Liver (tissue), 9 donors: ENCODE measurements around the gene PLPP4. TPM values are rescaled to one million over a fixed set of nuclear protein-coding genes. Genes with fewer than 3 reads are reported as not detected.

ENCODE experiments used
- DNase-seq: peaks from one replicate; pipeline ENCODE4 v3.0.0-alpha.2; 2017; ENCODE audit warnings: low spot score
- H3K27ac ChIP-seq, 2 donors: one replicate each; pipeline ENCODE4 v1.7.0; 2013; ENCODE audit warnings: inconsistent platforms in 2 of 2, low read length in 2 of 2, control low read depth in 1 of 2, low read depth in 1 of 2, mild to moderate bottlenecking in 1 of 2
- H3K27me3 ChIP-seq, 4 donors: one replicate each; pipeline versions ENCODE4 v1.6.1 to v1.7.0; 2013; ENCODE audit warnings: low read length in 3 of 4, inconsistent platforms in 1 of 4, mild to moderate bottlenecking in 1 of 4, moderate library complexity in 1 of 4; ENCODE audit not compliant: control insufficient read depth in 4 of 4, insufficient read depth in 4 of 4
- H3K36me3 ChIP-seq, 4 donors: one replicate each; pipeline versions ENCODE4 v1.6.1 to v1.7.0; 2013; ENCODE audit warnings: low read length in 3 of 4, mild to moderate bottlenecking in 3 of 4, low read depth in 1 of 4, moderate library complexity in 1 of 4; ENCODE audit not compliant: control insufficient read depth in 4 of 4, insufficient read depth in 3 of 4
- H3K4me1 ChIP-seq, 4 donors: one replicate each; pipeline versions ENCODE4 v1.6.1 to v1.7.0; 2013; ENCODE audit warnings: low read length in 3 of 4, mild to moderate bottlenecking in 3 of 4, moderate library complexity in 1 of 4; ENCODE audit not compliant: control insufficient read depth in 4 of 4, insufficient read depth in 4 of 4
- H3K4me3 ChIP-seq, 3 donors: one replicate each; pipeline versions ENCODE4 v1.6.1 to v1.7.0; 2013; ENCODE audit warnings: low read length in 3 of 3, control low read depth in 1 of 3, low read depth in 1 of 3, mild to moderate bottlenecking in 1 of 3
- H3K9ac ChIP-seq, 2 donors: one replicate each; pipeline ENCODE4 v1.7.0; 2013; ENCODE audit warnings: low read length in 2 of 2, mild to moderate bottlenecking in 2 of 2, moderate library complexity in 2 of 2, control low read depth in 1 of 2, low read depth in 1 of 2
- H3K9me3 ChIP-seq, 4 donors: one replicate each; pipeline versions ENCODE4 v1.6.1 to v1.7.0; 2013; ENCODE audit warnings: low read length in 3 of 4; ENCODE audit not compliant: control insufficient read depth in 4 of 4
- EGR1 ChIP-seq, 2 donors: IDR thresholded peaks; 2 replicates each; pipeline ENCODE4 v1.6.1; 2016 to 2018; ENCODE audit warnings: antibody characterized with exemption in 2 of 2, low read depth in 2 of 2
- FOXA2 ChIP-seq: IDR thresholded peaks from 2 replicates; pipeline ENCODE4 v1.6.1; 2016; ENCODE audit warnings: antibody characterized with exemption
- GABPA ChIP-seq, 2 donors: IDR thresholded peaks in 1 of 2; conservative IDR thresholded peaks in 1 of 2; 2 replicates each; pipeline ENCODE4 v1.6.1; 2016; ENCODE audit warnings: antibody characterized with exemption in 2 of 2, mild to moderate bottlenecking in 1 of 2, moderate library complexity in 1 of 2
- HNF4A ChIP-seq, 2 donors: conservative IDR thresholded peaks; 2 replicates each; pipeline ENCODE4 v1.6.1; 2016; ENCODE audit warnings: antibody characterized with exemption in 2 of 2, mild to moderate bottlenecking in 2 of 2
- HNF4G ChIP-seq: IDR thresholded peaks from 2 replicates; pipeline ENCODE4 v1.6.1; 2016; ENCODE audit warnings: antibody characterized with exemption
- JUND ChIP-seq, 2 donors: IDR thresholded peaks; 2 replicates each; pipeline ENCODE4 v1.6.1; 2016; ENCODE audit warnings: antibody characterized with exemption in 2 of 2
- NR2F2 ChIP-seq: IDR thresholded peaks from 2 replicates; pipeline ENCODE4 v1.6.1; 2016; ENCODE audit warnings: antibody characterized with exemption
- RAD21 ChIP-seq, 2 donors: IDR thresholded peaks; 2 replicates each; pipeline ENCODE4 v1.6.1; 2016; ENCODE audit warnings: antibody characterized with exemption in 2 of 2, mild to moderate bottlenecking in 2 of 2
- RXRA ChIP-seq, 2 donors: IDR thresholded peaks; 2 replicates each; pipeline ENCODE4 v1.6.1; 2017 to 2018; ENCODE audit warnings: antibody characterized with exemption in 2 of 2, mild to moderate bottlenecking in 1 of 2
- SP1 ChIP-seq: IDR thresholded peaks from 2 replicates; pipeline ENCODE4 v1.6.1; 2018; ENCODE audit warnings: antibody characterized with exemption, mild to moderate bottlenecking
- TAF1 ChIP-seq: conservative IDR thresholded peaks from 2 replicates; pipeline ENCODE4 v1.6.1; 2016; ENCODE audit warnings: antibody characterized with exemption, mild to moderate bottlenecking
- YY1 ChIP-seq: IDR thresholded peaks from 2 replicates; pipeline ENCODE4 v1.6.1; 2016; ENCODE audit warnings: antibody characterized with exemption, mild to moderate bottlenecking
- WGBS: extraction: QIAGEN DNeasy Blood & Tissue Kit; methylation state at CpG from one replicate; pipeline ENCODE4 v1.1.7; 2013; 5-methylcytosine and 5-hydroxymethylcytosine counted together
- polyA plus RNA-seq, 2 donors: library from polyadenylated mRNA; stranded (reverse) in 1 of 2; unstranded in 1 of 2; fragments of 200-250 nt in 1 of 2; fragments of >200 nt in 1 of 2; fragmentation: Nextera tagmentation in 1 of 2; extraction: Ambion mirVana in 1 of 2; gene quantifications; one replicate each; pipeline versions ENCODE4 v1.2.1 to v1.2.3, GENCODE V29; 2013 to 2015
- total RNA-seq, 2 donors: library from RNA; depleted of rRNA; stranded (reverse); fragments of >200 nt; gene quantifications; one replicate each; pipeline ENCODE4 v1.2.3, GENCODE V29; 2014
- TF ChIP-seq, protein P1 (sequence below): IDR thresholded peaks from 2 replicates; pipeline ENCODE4 v1.6.1; 2016; ENCODE audit warnings: antibody characterized with exemption
- TF ChIP-seq, protein P2 (sequence below): IDR thresholded peaks from 2 replicates; pipeline ENCODE4 v1.6.1; 2016; ENCODE audit warnings: antibody characterized with exemption
- TF ChIP-seq, protein P3 (sequence below): IDR thresholded peaks from 2 replicates; pipeline ENCODE4 v1.6.1; 2016; ENCODE audit warnings: antibody characterized with exemption, mild to moderate bottlenecking
- TF ChIP-seq, protein P4 (sequence below): IDR thresholded peaks from 2 replicates; pipeline ENCODE4 v1.6.1; 2016; ENCODE audit warnings: antibody characterized with exemption
- donor health status: healthy.
- donor health status: healthy.
- donor health status: healthy.
- donor health status: healthy.
- donor health status: healthy.

The PLPP4 gene
- total and polyA plus RNA-seq, 4 donors: 0.14 to 2.8 (median 0.93) TPM

DNA sequence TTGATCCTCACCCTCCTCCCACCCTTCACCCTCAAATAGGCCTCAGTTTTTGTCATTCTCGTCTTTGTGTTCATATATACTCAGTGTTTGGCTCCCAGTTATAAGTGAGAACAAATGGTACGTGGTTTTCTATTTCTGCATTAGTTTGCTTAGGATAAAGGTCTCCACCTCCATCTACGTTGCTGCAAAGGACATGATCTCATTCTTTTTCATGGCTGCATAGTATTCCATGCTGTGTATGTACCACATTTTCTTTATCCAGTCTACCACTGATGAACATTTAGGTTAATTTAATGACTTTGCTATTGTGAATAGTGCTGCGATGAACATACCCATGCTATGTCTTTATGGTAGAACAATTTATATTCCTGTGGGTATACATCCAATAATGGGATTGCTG lies 91.2 kb downstream of the PLPP4 start:
- Histone ChIP-seq H3K9ac (no peak overlapping the region), H3K4me1 (no peaks in the 10 kb centered on the region), H3K36me3 (no peaks in the 10 kb centered on the region), H3K9me3 (peaks cover 0 to 6% (median 1%) of the 10 kb centered on the region in 4 donors), H3K4me3 (no peak overlapping the region), H3K27ac (no peak overlapping the region), H3K27me3 (peaks cover 0 to 4% (median 2%) of the 10 kb centered on the region in 4 donors)
- WGBS: 75% methylated on average over 4 of the region's 4 CpGs
- TF ChIP-seq, protein P1, sequence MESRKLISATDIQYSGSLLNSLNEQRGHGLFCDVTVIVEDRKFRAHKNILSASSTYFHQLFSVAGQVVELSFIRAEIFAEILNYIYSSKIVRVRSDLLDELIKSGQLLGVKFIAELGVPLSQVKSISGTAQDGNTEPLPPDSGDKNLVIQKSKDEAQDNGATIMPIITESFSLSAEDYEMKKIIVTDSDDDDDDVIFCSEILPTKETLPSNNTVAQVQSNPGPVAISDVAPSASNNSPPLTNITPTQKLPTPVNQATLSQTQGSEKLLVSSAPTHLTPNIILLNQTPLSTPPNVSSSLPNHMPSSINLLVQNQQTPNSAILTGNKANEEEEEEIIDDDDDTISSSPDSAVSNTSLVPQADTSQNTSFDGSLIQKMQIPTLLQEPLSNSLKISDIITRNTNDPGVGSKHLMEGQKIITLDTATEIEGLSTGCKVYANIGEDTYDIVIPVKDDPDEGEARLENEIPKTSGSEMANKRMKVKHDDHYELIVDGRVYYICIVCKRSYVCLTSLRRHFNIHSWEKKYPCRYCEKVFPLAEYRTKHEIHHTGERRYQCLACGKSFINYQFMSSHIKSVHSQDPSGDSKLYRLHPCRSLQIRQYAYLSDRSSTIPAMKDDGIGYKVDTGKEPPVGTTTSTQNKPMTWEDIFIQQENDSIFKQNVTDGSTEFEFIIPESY: no peak
- TF ChIP-seq HNF4A (conservative IDR thresholded peaks at IDR 0.05): no peak
- TF ChIP-seq HNF4G: no peak
- TF ChIP-seq, protein P2, sequence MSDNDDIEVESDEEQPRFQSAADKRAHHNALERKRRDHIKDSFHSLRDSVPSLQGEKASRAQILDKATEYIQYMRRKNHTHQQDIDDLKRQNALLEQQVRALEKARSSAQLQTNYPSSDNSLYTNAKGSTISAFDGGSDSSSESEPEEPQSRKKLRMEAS: no peak
- TF ChIP-seq EGR1 (IDR thresholded peaks at IDR 0.05; ENCODE audit: low read depth in 2 of 2): no peak
- no peak for TF ChIP-seq JUND (IDR thresholded peaks at IDR 0.05)
- DNase-seq: no peak

DNA sequence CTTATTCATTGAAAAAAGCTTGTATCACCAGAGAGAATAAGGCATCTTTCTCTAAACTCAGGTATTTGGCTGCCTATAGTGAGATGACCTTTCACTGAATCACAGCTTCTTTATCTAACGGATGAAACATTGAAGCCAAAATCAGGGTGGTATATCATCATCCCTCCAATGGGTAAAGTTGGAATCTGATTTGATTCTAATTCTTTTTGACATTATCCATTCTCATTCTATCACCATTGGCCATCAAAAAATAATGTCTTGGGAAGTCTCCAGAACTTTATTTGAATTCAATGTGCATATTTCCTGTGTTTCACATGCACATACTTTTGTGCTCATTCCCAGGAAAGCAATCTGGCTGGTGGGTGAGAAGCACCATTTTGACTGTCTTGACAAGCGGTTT lies 95.2 kb downstream of the PLPP4 start:
- peaks cover 2 to 15% (median 5%) of the 10 kb centered on the region in 4 donors for H3K9me3 ChIP-seq
- no peak overlapping the region for H3K4me3 ChIP-seq
- no peak for DNase-seq
- no peaks in the 10 kb centered on the region for H3K4me1 ChIP-seq
- 72% methylated on average over 2 of the region's 2 CpGs for WGBS
- TF ChIP-seq, protein P1: no peak
- no peak for TF ChIP-seq RXRA (IDR thresholded peaks at IDR 0.05)
- no peak for TF ChIP-seq JUND (IDR thresholded peaks at IDR 0.05)
- TF ChIP-seq NR2F2: no peak
- no peak for TF ChIP-seq HNF4A (conservative IDR thresholded peaks at IDR 0.05)
- TF ChIP-seq SP1: no peak
- no peak for TF ChIP-seq RAD21 (IDR thresholded peaks at IDR 0.05)
- TF ChIP-seq EGR1 (IDR thresholded peaks at IDR 0.05; ENCODE audit: low read depth in 2 of 2): no peak
- TF ChIP-seq HNF4G: no peak
- no peak for TF ChIP-seq FOXA2
- no peak for TF ChIP-seq TAF1
- TF ChIP-seq YY1: no peak
- TF ChIP-seq, protein P2: no peak
- H3K9ac ChIP-seq: no peak overlapping the region
- no peaks in the 10 kb centered on the region for H3K36me3 ChIP-seq
- no peak overlapping the region for H3K27ac ChIP-seq
- peaks cover 0 to 3% (median 0%) of the 10 kb centered on the region in 4 donors for H3K27me3 ChIP-seq

DNA sequence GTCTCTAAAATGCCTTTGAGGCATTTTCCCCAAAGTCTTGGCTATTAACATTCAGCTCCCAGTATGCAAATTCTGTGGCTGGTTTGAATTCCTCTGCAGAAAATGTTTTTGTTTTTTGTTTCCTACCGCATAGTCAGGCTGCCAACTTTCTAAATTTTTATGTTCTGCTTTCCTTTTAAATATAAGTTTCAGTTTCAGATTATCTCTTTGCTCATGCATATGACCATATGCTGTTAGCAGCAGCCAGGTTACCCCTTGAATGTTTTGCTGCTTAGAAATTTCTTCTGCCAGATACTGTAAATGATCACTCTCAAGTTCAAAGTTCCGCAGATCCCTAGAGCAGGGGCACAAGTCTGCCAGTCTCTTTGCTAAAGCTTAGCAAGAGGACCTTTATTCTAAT lies 96.9 kb downstream of the PLPP4 start:
- no peak for DNase-seq
- 80% methylated on average over 2 of the region's 2 CpGs for WGBS

More for the DNA sequence above, 96.9 kb downstream of the PLPP4 start:
- TF ChIP-seq, protein P1: no peak
- TF ChIP-seq, protein P3, sequence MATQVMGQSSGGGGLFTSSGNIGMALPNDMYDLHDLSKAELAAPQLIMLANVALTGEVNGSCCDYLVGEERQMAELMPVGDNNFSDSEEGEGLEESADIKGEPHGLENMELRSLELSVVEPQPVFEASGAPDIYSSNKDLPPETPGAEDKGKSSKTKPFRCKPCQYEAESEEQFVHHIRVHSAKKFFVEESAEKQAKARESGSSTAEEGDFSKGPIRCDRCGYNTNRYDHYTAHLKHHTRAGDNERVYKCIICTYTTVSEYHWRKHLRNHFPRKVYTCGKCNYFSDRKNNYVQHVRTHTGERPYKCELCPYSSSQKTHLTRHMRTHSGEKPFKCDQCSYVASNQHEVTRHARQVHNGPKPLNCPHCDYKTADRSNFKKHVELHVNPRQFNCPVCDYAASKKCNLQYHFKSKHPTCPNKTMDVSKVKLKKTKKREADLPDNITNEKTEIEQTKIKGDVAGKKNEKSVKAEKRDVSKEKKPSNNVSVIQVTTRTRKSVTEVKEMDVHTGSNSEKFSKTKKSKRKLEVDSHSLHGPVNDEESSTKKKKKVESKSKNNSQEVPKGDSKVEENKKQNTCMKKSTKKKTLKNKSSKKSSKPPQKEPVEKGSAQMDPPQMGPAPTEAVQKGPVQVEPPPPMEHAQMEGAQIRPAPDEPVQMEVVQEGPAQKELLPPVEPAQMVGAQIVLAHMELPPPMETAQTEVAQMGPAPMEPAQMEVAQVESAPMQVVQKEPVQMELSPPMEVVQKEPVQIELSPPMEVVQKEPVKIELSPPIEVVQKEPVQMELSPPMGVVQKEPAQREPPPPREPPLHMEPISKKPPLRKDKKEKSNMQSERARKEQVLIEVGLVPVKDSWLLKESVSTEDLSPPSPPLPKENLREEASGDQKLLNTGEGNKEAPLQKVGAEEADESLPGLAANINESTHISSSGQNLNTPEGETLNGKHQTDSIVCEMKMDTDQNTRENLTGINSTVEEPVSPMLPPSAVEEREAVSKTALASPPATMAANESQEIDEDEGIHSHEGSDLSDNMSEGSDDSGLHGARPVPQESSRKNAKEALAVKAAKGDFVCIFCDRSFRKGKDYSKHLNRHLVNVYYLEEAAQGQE: no peak
- TF ChIP-seq, protein P2: no peak
- no peak for TF ChIP-seq SP1
- no peak for TF ChIP-seq EGR1 (IDR thresholded peaks at IDR 0.05; ENCODE audit: low read depth in 2 of 2)
- TF ChIP-seq, protein P4, sequence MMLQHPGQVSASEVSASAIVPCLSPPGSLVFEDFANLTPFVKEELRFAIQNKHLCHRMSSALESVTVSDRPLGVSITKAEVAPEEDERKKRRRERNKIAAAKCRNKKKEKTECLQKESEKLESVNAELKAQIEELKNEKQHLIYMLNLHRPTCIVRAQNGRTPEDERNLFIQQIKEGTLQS: no peak
- TF ChIP-seq FOXA2: no peak
- TF ChIP-seq GABPA (IDR thresholded peaks at IDR 0.05 in 1 of 2, conservative IDR thresholded peaks at IDR 0.05 in 1 of 2): no peak
- Histone ChIP-seq H3K9me3 (peaks cover 2 to 10% (median 5%) of the 10 kb centered on the region in 4 donors), H3K27me3 (no peaks in the 10 kb centered on the region), H3K4me1 (no peaks in the 10 kb centered on the region), H3K4me3 (no peak overlapping the region), H3K36me3 (no peaks in the 10 kb centered on the region), H3K9ac (no peak overlapping the region), H3K27ac (no peak overlapping the region)
